K562 treated with DMSO at 1 percent for 24 hours (cell line): ENCODE data around the gene ERN1. TPM values are rescaled to one million over a fixed set of nuclear protein-coding genes. Genes with fewer than 3 reads are reported as not detected.

ENCODE experiments used
- total RNA-seq: library from RNA; unstranded; fragments of 300-600 nt; gene quantifications from 2 replicates; pipeline ENCODE4 v1.2.3, GENCODE V29; 2022; ENCODE audit warnings: low read depth; ENCODE audit not compliant: insufficient read depth

ERN1 gene
- total RNA-seq, result 17.5 and 17.8 TPM in 2 replicates

GRCh38 chr17:64129765-64130558 lies at the start of gene ERN1:
Gene ERN1, minus strand, starts transcription at chr17:64130144. Its CDS starts 115 bp downstream, at chr17:64130029.

GRCh38 chr17:64020056-64020766 lies 109.7 kb downstream of the ERN1 start, which contains the start of gene ICAM2:
Gene ICAM2, minus strand, starts transcription at chr17:64020633. Its CDS starts 13,942 bp downstream, at chr17:64006691.

GRCh38 chr17:63998050-63998720 lies 131.8 kb downstream of the ERN1 start, which contains the start of gene PRR29:
Gene PRR29, plus strand, starts transcription at chr17:63998351. Its CDS starts 14 bp downstream, at chr17:63998365.

Other genes starting within 250 kb of the ERN1 start
- gene GH2, start 248.2 kb downstream of the ERN1 start, total RNA-seq, result not detected in 2 replicates
- gene CSH1, start 233.6 kb downstream of the ERN1 start, total RNA-seq, result not detected in 2 replicates
- gene CSHL1, start 218.9 kb downstream of the ERN1 start, total RNA-seq, result not detected in 2 replicates
- not detected in 2 replicates for gene GH1, start 211.3 kb downstream of the ERN1 start, total RNA-seq
- gene CD79B, start 197.8 kb downstream of the ERN1 start, total RNA-seq, result 0.27 TPM in 1 of 2 replicates, not detected in the other
- gene SCN4A, start 157.2 kb downstream of the ERN1 start, total RNA-seq, result 0.43 and 0.53 TPM in 2 replicates
- gene PRR29, start 131.8 kb downstream of the ERN1 start, total RNA-seq, result 1.9 and 2.2 TPM in 2 replicates
- 59.1 and 64.1 TPM in 2 replicates for gene ICAM2, start 109.5 kb downstream of the ERN1 start, total RNA-seq
- gene TEX2, start 133.1 kb upstream of the ERN1 start, total RNA-seq, result 11.1 and 12.3 TPM in 2 replicates